Spleen (tissue), 11 donors: ENCODE measurements around the gene TNFRSF14. TPM values are rescaled to one million over a fixed set of nuclear protein-coding genes. Genes with fewer than 3 reads are reported as not detected.

Experiments used
- DNase-seq: peaks from one replicate; pipeline ENCODE4 v3.0.0-alpha.2; 2020
- H3K27ac ChIP-seq, 8 donors: fragments of 200-600 bp; sonication (generic) in 7 of 8; 1 replicate in 4 of 8; 2 replicates in 4 of 8; pipeline versions ENCODE4 v1.5.0 to v1.8.0; 2016 to 2021; ENCODE audit warnings: inconsistent platforms in 4 of 8, mild to moderate bottlenecking in 4 of 8, moderate library complexity in 1 of 8
- H3K27me3 ChIP-seq, 7 donors: fragments of 200-600 bp; sonication (generic) in 6 of 7; replicated peaks in 1 of 7; 1 replicate in 4 of 7; 2 replicates in 3 of 7; pipeline versions ENCODE4 v1.5.0 to v1.8.0; 2016 to 2021; ENCODE audit warnings: inconsistent platforms in 3 of 7, mild to moderate bottlenecking in 1 of 7
- H3K36me3 ChIP-seq, 6 donors: fragments of 200-600 bp; sonication (generic) in 5 of 6; 1 replicate in 4 of 6; 2 replicates in 2 of 6; pipeline versions ENCODE4 v1.5.0 to v1.8.0; 2016 to 2021; ENCODE audit warnings: inconsistent platforms in 2 of 6
- H3K4me1 ChIP-seq, 6 donors: fragments of 200-600 bp; sonication (generic) in 5 of 6; 1 replicate in 3 of 6; 2 replicates in 3 of 6; pipeline versions ENCODE4 v1.5.0 to v1.8.0; 2016 to 2021; ENCODE audit warnings: inconsistent platforms in 3 of 6
- H3K4me3 ChIP-seq, 8 donors: fragments of 200-600 bp; sonication (generic) in 7 of 8; 1 replicate in 4 of 8; 2 replicates in 4 of 8; pipeline versions ENCODE4 v1.5.0 to v1.8.0; 2016 to 2021; ENCODE audit warnings: inconsistent platforms in 4 of 8, mild to moderate bottlenecking in 4 of 8, moderate library complexity in 2 of 8
- H3K9me3 ChIP-seq, 8 donors: fragments of 200-600 bp; sonication (generic) in 7 of 8; 1 replicate in 4 of 8; 2 replicates in 4 of 8; pipeline versions ENCODE4 v1.5.0 to v1.8.0; 2016 to 2021; ENCODE audit warnings: inconsistent platforms in 4 of 8
- POLR2A ChIP-seq, 3 donors: fragments of 450-650 bp; IDR thresholded peaks; one replicate each; pipeline ENCODE4 v1.5.1; 2017; ENCODE audit warnings: antibody characterized with exemption in 3 of 3, mild to moderate bottlenecking in 1 of 3
- POLR2AphosphoS5 ChIP-seq, 3 donors: sonication (generic); formaldehyde crosslinking; IDR thresholded peaks; one replicate each; pipeline ENCODE4 v1.5.1; 2017; ENCODE audit warnings: antibody characterized with exemption in 3 of 3
- WGBS, 5 donors: extraction: QIAGEN DNeasy Blood & Tissue Kit in 3 of 5; methylation state at CpG; one replicate each; pipeline versions ENCODE4 v1.1.5 to v1.1.7; 2013 to 2018; 5-methylcytosine and 5-hydroxymethylcytosine counted together
- intact Hi-C: fragments of 100-400 bp; cut with DNase I; formaldehyde crosslinking; loops from one replicate; pipeline ENCODE4 v1.15.0; 2023; ENCODE audit warnings: low total_unique reads
- polyA plus RNA-seq, 3 donors: library from polyadenylated mRNA; stranded (reverse); fragments of 200-250 nt; gene quantifications; one replicate each; pipeline ENCODE4 v1.2.1, GENCODE V29; 2013
- total RNA-seq, 7 donors: library from RNA; depleted of rRNA in 3 of 7; stranded (reverse); fragments of >200 nt in 3 of 7; fragmentation: NEBNext Ultra II Directional in 4 of 7; extraction: Animal tissue kit (Norgen Biotek cat#: 25700) in 4 of 7; gene quantifications; one replicate each; pipeline versions ENCODE4 v1.1.0 to v1.2.1, GENCODE V29; 2016 to 2021
- TF ChIP-seq, protein P1 (sequence below), 11 experiments: fragments of 200-600 bp in 7 of 11; fragments of 450-650 bp in 4 of 11; sonication (generic) in 4 of 11; IDR thresholded peaks in 8 of 11; conservative IDR thresholded peaks in 3 of 11; 1 replicate in 7 of 11; 2 replicates in 4 of 11; pipeline versions ENCODE4 v1.4.0 to v1.8.0; 2016 to 2021; ENCODE audit warnings: antibody characterized with exemption in 11 of 11, inconsistent platforms in 4 of 11, mild to moderate bottlenecking in 1 of 11
- donor health status: healthy with polysubstance abuse.
- donor health status: DM: no; HTN: no; CAD: no; lungs with moderate emphysema.
- donor health status: DM: no; HTN: no; CAD: no.
- donor health status: Bipolar disorder and iron deficiency.
- donor health status: healthy.
- donor health status: DM: no; HTN: no; CAD: no.
- donor health status: DM: yes; HTN: yes; CAD: no.

The TNFRSF14 gene
- total and polyA plus RNA-seq, 10 donors = 146 to 366 (median 191) TPM

GRCh38 chr1:2543543-2544092, 12.6 kb upstream of the TNFRSF14 start:
- Histone ChIP-seq H3K27me3 (peaks cover 0 to 46% (median 13%) of the 10 kb centered on the region in 7 donors), H3K4me3 (no peak overlapping the region), H3K36me3 (no peaks in the 10 kb centered on the region), H3K9me3 (no peaks in the 10 kb centered on the region), H3K4me1 (peaks cover 16 to 87% (median 69%) of the 10 kb centered on the region in 6 donors), H3K27ac (peak overlapping the region in 4 of 8 donors; percentile 98 to 99 (median 99))
- intact Hi-C loops = no loop called here
- WGBS, 5 donors = 43 to 71% (median 54%) methylated on average over 1 to 26 of the region's 26 CpGs
- DNase-seq = no peak
- TF ChIP-seq POLR2AphosphoS5 (IDR thresholded peaks at IDR 0.05) (no peak), POLR2A (IDR thresholded peaks at IDR 0.05) (no peak)

GRCh38 chr1:2544093-2544874, 11.9 kb upstream of the TNFRSF14 start:
- no peak for DNase-seq
- 55 to 74% (median 65%) methylated on average over 20 to 26 of the region's 26 CpGs for WGBS, 5 donors
- Histone ChIP-seq H3K4me3 (no peak overlapping the region), H3K9me3 (no peaks in the 10 kb centered on the region), H3K27me3 (peaks cover 0 to 43% (median 13%) of the 10 kb centered on the region in 7 donors), H3K4me1 (peaks cover 21 to 94% (median 75%) of the 10 kb centered on the region in 6 donors), H3K27ac (peak overlapping the region in 5 of 8 donors; percentile 98 to 99 (median 99)), H3K36me3 (no peaks in the 10 kb centered on the region)
- TF ChIP-seq, protein P1, sequence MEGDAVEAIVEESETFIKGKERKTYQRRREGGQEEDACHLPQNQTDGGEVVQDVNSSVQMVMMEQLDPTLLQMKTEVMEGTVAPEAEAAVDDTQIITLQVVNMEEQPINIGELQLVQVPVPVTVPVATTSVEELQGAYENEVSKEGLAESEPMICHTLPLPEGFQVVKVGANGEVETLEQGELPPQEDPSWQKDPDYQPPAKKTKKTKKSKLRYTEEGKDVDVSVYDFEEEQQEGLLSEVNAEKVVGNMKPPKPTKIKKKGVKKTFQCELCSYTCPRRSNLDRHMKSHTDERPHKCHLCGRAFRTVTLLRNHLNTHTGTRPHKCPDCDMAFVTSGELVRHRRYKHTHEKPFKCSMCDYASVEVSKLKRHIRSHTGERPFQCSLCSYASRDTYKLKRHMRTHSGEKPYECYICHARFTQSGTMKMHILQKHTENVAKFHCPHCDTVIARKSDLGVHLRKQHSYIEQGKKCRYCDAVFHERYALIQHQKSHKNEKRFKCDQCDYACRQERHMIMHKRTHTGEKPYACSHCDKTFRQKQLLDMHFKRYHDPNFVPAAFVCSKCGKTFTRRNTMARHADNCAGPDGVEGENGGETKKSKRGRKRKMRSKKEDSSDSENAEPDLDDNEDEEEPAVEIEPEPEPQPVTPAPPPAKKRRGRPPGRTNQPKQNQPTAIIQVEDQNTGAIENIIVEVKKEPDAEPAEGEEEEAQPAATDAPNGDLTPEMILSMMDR (IDR thresholded peaks at IDR 0.05 in 8 of 11, conservative IDR thresholded peaks at IDR 0.05 in 3 of 11) = no peak
- no peak for TF ChIP-seq POLR2A (IDR thresholded peaks at IDR 0.05)
- TF ChIP-seq POLR2AphosphoS5 (IDR thresholded peaks at IDR 0.05) = peak in 1 of 3 donors; percentile 16
- intact Hi-C loops = no loop called here

- DNase-seq = peak; percentile 86
- TF ChIP-seq POLR2A (IDR thresholded peaks at IDR 0.05) = no peak
- no peak for TF ChIP-seq POLR2AphosphoS5 (IDR thresholded peaks at IDR 0.05)
- TF ChIP-seq, protein P1 (IDR thresholded peaks at IDR 0.05 in 8 of 11, conservative IDR thresholded peaks at IDR 0.05 in 3 of 11) = no peak
- H3K27ac ChIP-seq = peak overlapping the region in 6 of 8 donors; percentile 98 to 99 (median 98)
- peak overlapping the region in 1 of 8 donors; percentile 92 for H3K4me3 ChIP-seq
- intact Hi-C loops = loop anchor here (5.0 kb wide), 2 partner anchors 133 to 348 kb away; partner anchors contain the start of gene PEX10
- H3K4me1 ChIP-seq = peaks cover 27 to 100% (median 83%) of the 10 kb centered on the region in 6 donors
- no peaks in the 10 kb centered on the region for H3K9me3 ChIP-seq
- peaks cover 0 to 37% (median 12%) of the 10 kb centered on the region in 7 donors for H3K27me3 ChIP-seq
- no peaks in the 10 kb centered on the region for H3K36me3 ChIP-seq
- 62 to 93% (median 73%) methylated on average over 6 to 19 of the region's 19 CpGs for WGBS, 5 donors
Measured at GRCh38 chr1:2544875-2545640, 11.1 kb upstream of the TNFRSF14 start.

GRCh38 chr1:2545754-2546514, 10.2 kb upstream of the TNFRSF14 start:
- Histone ChIP-seq H3K4me3 (peak overlapping the region; percentile 59 to 93 (median 86)), H3K27ac (peak overlapping the region; percentile 92 to 99 (median 98)), H3K9me3 (no peaks in the 10 kb centered on the region), H3K4me1 (peaks cover 30 to 100% (median 82%) of the 10 kb centered on the region in 6 donors), H3K27me3 (peaks cover 0 to 28% (median 6%) of the 10 kb centered on the region in 7 donors), H3K36me3 (no peaks in the 10 kb centered on the region)
- TF ChIP-seq POLR2A (IDR thresholded peaks at IDR 0.05) = peak; percentile 70 to 95 (median 89)
- TF ChIP-seq, protein P1 (IDR thresholded peaks at IDR 0.05 in 8 of 11, conservative IDR thresholded peaks at IDR 0.05 in 3 of 11) = peak in 1 of 11 experiments; percentile 19
- TF ChIP-seq POLR2AphosphoS5 (IDR thresholded peaks at IDR 0.05) = peak; percentile 95 to 98 (median 97)
- intact Hi-C loops = loop anchor here (5.0 kb wide), 2 partner anchors 134 to 349 kb away; partner anchors contain the start of gene PEX10
- DNase-seq = peak; percentile 97
- 0 to 14% (median 2%) methylated on average over 4 to 37 of the region's 43 CpGs for WGBS, 5 donors
